ENCODE measurements around the gene ZXDC.

GRCh38 chr3:126467611-126467955 lies 8.1 kb downstream of the ZXDC start:
- TF ChIP-seq CTCF (IDR thresholded peaks at IDR 0.05; ENCODE audit: insufficient read depth, low read length) (no peak), REST (IDR thresholded peaks at IDR 0.05; ENCODE audit: insufficient replicate concordance, low read depth) (no peak), POLR2AphosphoS5 (IDR thresholded peaks at IDR 0.05; ENCODE audit: low read depth) (no peak), GABPA (IDR thresholded peaks at IDR 0.05; ENCODE audit: low read depth) (no peak)
